CD4-positive, alpha-beta T cell treated with Interleukin-15 for 1 hour (primary cell): ENCODE measurements around the gene MYBL2.
A peak's percentile ranks its signal among the peaks of the same experiment; 100 is the strongest.

Experiments used
- DNase-seq: peaks from one replicate; pipeline ENCODE4 v3.0.0-alpha.2; 2020

Gene MYBL2

GRCh38 chr20:43682446-43682845, 15.5 kb downstream of the MYBL2 start:
- no peak for DNase-seq

GRCh38 chr20:43686820-43687219, 19.9 kb downstream of the MYBL2 start:
- no peak for DNase-seq

GRCh38 chr20:43689165-43689564, 22.3 kb downstream of the MYBL2 start:
- no peak for DNase-seq

GRCh38 chr20:43690943-43691598, 24.2 kb downstream of the MYBL2 start:
- no peak for DNase-seq

- DNase-seq: peak; percentile 53
Measured at GRCh38 chr20:43691928-43692524, 25.1 kb downstream of the MYBL2 start.

- no peak for DNase-seq
Measured at GRCh38 chr20:43694763-43695162, 27.8 kb downstream of the MYBL2 start.

- DNase-seq: no peak
Measured at GRCh38 chr20:43695571-43695970, 28.7 kb downstream of the MYBL2 start.

- DNase-seq: no peak
Measured at GRCh38 chr20:43699941-43700565, 33.1 kb downstream of the MYBL2 start.

- no peak for DNase-seq
Measured at GRCh38 chr20:43700627-43701026, 33.7 kb downstream of the MYBL2 start.

GRCh38 chr20:43702502-43702901, 35.6 kb downstream of the MYBL2 start:
- DNase-seq: no peak

- DNase-seq: no peak
Measured at GRCh38 chr20:43710370-43711044, 43.6 kb downstream of the MYBL2 start.

GRCh38 chr20:43711098-43711654, 44.3 kb downstream of the MYBL2 start:
- DNase-seq: no peak

GRCh38 chr20:43715044-43715443, 48.1 kb downstream of the MYBL2 start:
- DNase-seq: no peak

GRCh38 chr20:43715511-43715910, 48.6 kb downstream of the MYBL2 start:
- no peak for DNase-seq

- DNase-seq: no peak
Measured at GRCh38 chr20:43716123-43716522, 49.2 kb downstream of the MYBL2 start.

- no peak for DNase-seq
Measured at GRCh38 chr20:43716757-43717615, 50.1 kb downstream of the MYBL2 start.

- no peak for DNase-seq
Measured at GRCh38 chr20:43717616-43717995, 50.7 kb downstream of the MYBL2 start.

GRCh38 chr20:43720007-43720406, 53.1 kb downstream of the MYBL2 start:
- no peak for DNase-seq

- DNase-seq: no peak
Measured at GRCh38 chr20:43721097-43721428, 54.1 kb downstream of the MYBL2 start.

GRCh38 chr20:43721429-43722152, 54.7 kb downstream of the MYBL2 start:
- DNase-seq: no peak

- peak; percentile 63 for DNase-seq
Measured at GRCh38 chr20:43722153-43722505, 55.2 kb downstream of the MYBL2 start.

- DNase-seq: no peak
Measured at GRCh38 chr20:43723186-43723585, 56.3 kb downstream of the MYBL2 start.
